Upper lobe of right lung (tissue), 1 donor: ENCODE measurements around the gene SLC5A6. TPM values are rescaled to one million over a fixed set of nuclear protein-coding genes. Genes with fewer than 3 reads are reported as not detected.

ENCODE experiments used
- ATAC-seq: fragments of 200-7000 bp; cut with Tn5 transposase; one replicate; pipeline ENCODE4 v1.9.1; 2020; ENCODE audit warnings: mild to moderate bottlenecking, moderate library complexity
- DNase-seq: peaks from one replicate; pipeline ENCODE4 v3.0.0-alpha.2; 2020
- H3K27ac ChIP-seq: fragments of 200-600 bp; one replicate; pipeline ENCODE4 v1.8.0; 2022
- H3K27me3 ChIP-seq: fragments of 200-600 bp; one replicate; pipeline ENCODE4 v1.8.0; 2022; ENCODE audit warnings: mild to moderate bottlenecking
- H3K36me3 ChIP-seq: fragments of 200-600 bp; one replicate; pipeline ENCODE4 v1.8.0; 2022
- H3K4me1 ChIP-seq: fragments of 200-600 bp; one replicate; pipeline ENCODE4 v1.8.0; 2022
- H3K4me3 ChIP-seq: fragments of 200-600 bp; one replicate; pipeline ENCODE4 v1.8.0; 2022; ENCODE audit warnings: mild to moderate bottlenecking
- H3K9me3 ChIP-seq: fragments of 200-600 bp; one replicate; pipeline ENCODE4 v1.8.0; 2022
- CTCF ChIP-seq: fragments of 200-600 bp; IDR thresholded peaks from one replicate; pipeline ENCODE4 v1.8.0; 2022; ENCODE audit warnings: antibody characterized with exemption
- intact Hi-C: fragments of 100-400 bp; cut with DNase I; formaldehyde crosslinking; loops from one replicate; pipeline ENCODE4 v1.11.0; 2022
- total RNA-seq: library from RNA; stranded (reverse); fragmentation: NEBNext Ultra II Directional; extraction: Animal tissue kit (Norgen Biotek cat#: 25700); gene quantifications from one replicate; pipeline ENCODE4 v1.2.1, GENCODE V29; 2021
- donor health status: DM: no; HTN: yes; CAD: no; lungs with severe emphysema.

SLC5A6 gene
- total RNA-seq, 1 donor from 2014 or later = 24.5 TPM

GRCh38 chr2:27194538-27195354 lies 17.3 kb downstream of the SLC5A6 start:
- Histone ChIP-seq H3K36me3 (peaks cover 3% of the 10 kb centered on the region), H3K4me3 (no peak overlapping the region), H3K4me1 (no peaks in the 10 kb centered on the region), H3K27ac (no peak overlapping the region), H3K27me3 (no peaks in the 10 kb centered on the region), H3K9me3 (no peaks in the 10 kb centered on the region)
- TF ChIP-seq CTCF = no peak
- intact Hi-C loops = no loop called here
- ATAC-seq (no peak), DNase-seq (no peak)

GRCh38 chr2:27191070-27191829 lies 20.8 kb downstream of the SLC5A6 start:
- Histone ChIP-seq H3K9me3 (no peaks in the 10 kb centered on the region), H3K4me3 (no peak overlapping the region), H3K4me1 (no peaks in the 10 kb centered on the region), H3K27me3 (no peaks in the 10 kb centered on the region), H3K27ac (no peak overlapping the region), H3K36me3 (no peaks in the 10 kb centered on the region)
- intact Hi-C loops = no loop called here
- TF ChIP-seq CTCF = peak; percentile 65
- DNase-seq (no peak), ATAC-seq (peak; percentile 90)

- H3K4me3 ChIP-seq = no peak overlapping the region
- no peaks in the 10 kb centered on the region for H3K4me1 ChIP-seq
- H3K9me3 ChIP-seq = no peaks in the 10 kb centered on the region
- TF ChIP-seq CTCF = no peak
- no peak overlapping the region for H3K27ac ChIP-seq
- no peaks in the 10 kb centered on the region for H3K27me3 ChIP-seq
- ATAC-seq (no peak), DNase-seq (no peak)
- intact Hi-C loops = no loop called here
- no peaks in the 10 kb centered on the region for H3K36me3 ChIP-seq
Measured at GRCh38 chr2:27189989-27190388, 22.1 kb downstream of the SLC5A6 start.

GRCh38 chr2:27186613-27187345 lies 25.3 kb downstream of the SLC5A6 start:
- Histone ChIP-seq H3K27ac (no peak overlapping the region), H3K4me3 (no peak overlapping the region), H3K27me3 (no peaks in the 10 kb centered on the region), H3K36me3 (no peaks in the 10 kb centered on the region), H3K9me3 (no peaks in the 10 kb centered on the region), H3K4me1 (peaks cover 6% of the 10 kb centered on the region)
- TF ChIP-seq CTCF = no peak
- intact Hi-C loops = no loop called here
- DNase-seq (no peak), ATAC-seq (no peak)

- intact Hi-C loops = no loop called here
- Histone ChIP-seq H3K27ac (peak overlapping the region; percentile 52), H3K27me3 (no peaks in the 10 kb centered on the region), H3K4me1 (peaks cover 11% of the 10 kb centered on the region), H3K36me3 (no peaks in the 10 kb centered on the region), H3K9me3 (no peaks in the 10 kb centered on the region), H3K4me3 (no peak overlapping the region)
- no peak for TF ChIP-seq CTCF
- DNase-seq (no peak), ATAC-seq (peak; percentile 95)
Measured at GRCh38 chr2:27185331-27186026, 26.6 kb downstream of the SLC5A6 start.
